GM21360 (cell line): ENCODE results near the gene ALDH1A2.

Experiments
- ATAC-seq: cut with Tn5 transposase; IDR thresholded peaks from one replicate; pipeline ENCODE4 v1.9.1; 2021; ENCODE audit warnings: mild to moderate bottlenecking, moderate library complexity; ENCODE audit not compliant: unreplicated experiment

The ALDH1A2 gene

GRCh38 chr15:57910672-57911071, 154.8 kb downstream of the ALDH1A2 start:
- ATAC-seq = no peak

GRCh38 chr15:57909388-57909787, 156.1 kb downstream of the ALDH1A2 start:
- ATAC-seq = no peak

GRCh38 chr15:57903626-57904025, 161.9 kb downstream of the ALDH1A2 start:
- no peak for ATAC-seq
